Gastrocnemius medialis (tissue), 4 donors: ENCODE measurements around the gene SPN.

Experiments
- POLR2A ChIP-seq, 2 donors: fragments of 450-650 bp; IDR thresholded peaks; one replicate each; pipeline ENCODE4 v1.6.1; 2017; ENCODE audit warnings: antibody characterized with exemption in 2 of 2, mild to moderate bottlenecking in 2 of 2, moderate library complexity in 2 of 2
- TF ChIP-seq, protein P1 (sequence below), 5 experiments: fragments of 450-650 bp in 3 of 5; fragments of 200-600 bp in 2 of 5; sonication (generic) in 2 of 5; IDR thresholded peaks in 4 of 5; conservative IDR thresholded peaks in 1 of 5; 1 replicate in 4 of 5; 2 replicates in 1 of 5; pipeline ENCODE4 v1.5.1; 2016 to 2019; ENCODE audit warnings: antibody characterized with exemption in 5 of 5, mild to moderate bottlenecking in 3 of 5, moderate library complexity in 3 of 5

DNA sequence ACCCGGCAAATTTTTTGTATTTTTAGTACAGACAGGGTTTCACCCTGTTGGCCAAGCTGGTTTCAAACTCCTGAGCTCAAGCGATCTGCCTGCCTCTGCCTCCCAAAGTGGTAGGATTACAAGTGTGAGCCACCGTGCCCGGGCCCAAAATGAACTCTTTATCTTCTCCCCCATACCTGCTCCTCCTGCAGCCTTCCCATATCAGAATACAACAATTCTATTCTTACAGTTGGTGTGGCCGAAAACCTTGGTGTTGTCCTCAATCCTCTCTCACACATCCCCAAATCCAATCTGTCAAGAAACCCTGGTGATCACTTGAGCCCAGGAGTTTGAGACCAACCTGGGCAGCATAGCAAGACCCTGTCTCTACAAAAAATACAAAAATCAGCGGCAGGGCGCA is 19.5 kb upstream of the SPN start:
- TF ChIP-seq, protein P1, sequence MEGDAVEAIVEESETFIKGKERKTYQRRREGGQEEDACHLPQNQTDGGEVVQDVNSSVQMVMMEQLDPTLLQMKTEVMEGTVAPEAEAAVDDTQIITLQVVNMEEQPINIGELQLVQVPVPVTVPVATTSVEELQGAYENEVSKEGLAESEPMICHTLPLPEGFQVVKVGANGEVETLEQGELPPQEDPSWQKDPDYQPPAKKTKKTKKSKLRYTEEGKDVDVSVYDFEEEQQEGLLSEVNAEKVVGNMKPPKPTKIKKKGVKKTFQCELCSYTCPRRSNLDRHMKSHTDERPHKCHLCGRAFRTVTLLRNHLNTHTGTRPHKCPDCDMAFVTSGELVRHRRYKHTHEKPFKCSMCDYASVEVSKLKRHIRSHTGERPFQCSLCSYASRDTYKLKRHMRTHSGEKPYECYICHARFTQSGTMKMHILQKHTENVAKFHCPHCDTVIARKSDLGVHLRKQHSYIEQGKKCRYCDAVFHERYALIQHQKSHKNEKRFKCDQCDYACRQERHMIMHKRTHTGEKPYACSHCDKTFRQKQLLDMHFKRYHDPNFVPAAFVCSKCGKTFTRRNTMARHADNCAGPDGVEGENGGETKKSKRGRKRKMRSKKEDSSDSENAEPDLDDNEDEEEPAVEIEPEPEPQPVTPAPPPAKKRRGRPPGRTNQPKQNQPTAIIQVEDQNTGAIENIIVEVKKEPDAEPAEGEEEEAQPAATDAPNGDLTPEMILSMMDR (IDR thresholded peaks at IDR 0.05 in 4 of 5, conservative IDR thresholded peaks at IDR 0.05 in 1 of 5), result no peak
- TF ChIP-seq POLR2A (IDR thresholded peaks at IDR 0.05), result no peak
